Left lung (tissue), 10 donors: ENCODE measurements around the gene NOP16. TPM values are rescaled to one million over a fixed set of nuclear protein-coding genes. Genes with fewer than 3 reads are reported as not detected.

Source experiments
- ATAC-seq: fragments of 200-7000 bp; cut with Tn5 transposase; one replicate; pipeline ENCODE4 v1.9.1; 2020; ENCODE audit warnings: moderate library complexity
- DNase-seq, 4 donors: peaks; one replicate each; pipeline ENCODE4 v3.0.0-alpha.2; 2013 to 2020
- H3K27ac ChIP-seq, 2 donors: fragments of 200-600 bp; sonication (generic) in 1 of 2; one replicate each; pipeline versions ENCODE4 v1.5.0 to v1.8.0; 2020 to 2021
- H3K27me3 ChIP-seq, 2 donors: fragments of 200-600 bp; sonication (generic) in 1 of 2; one replicate each; pipeline versions ENCODE4 v1.5.0 to v1.8.0; 2020 to 2021
- H3K36me3 ChIP-seq, 2 donors: fragments of 200-600 bp; sonication (generic) in 1 of 2; one replicate each; pipeline versions ENCODE4 v1.5.0 to v1.8.0; 2020 to 2021
- H3K4me1 ChIP-seq, 2 donors: fragments of 200-600 bp; one replicate each; pipeline ENCODE4 v1.8.0; 2021
- H3K4me3 ChIP-seq, 2 donors: fragments of 200-600 bp; sonication (generic) in 1 of 2; one replicate each; pipeline versions ENCODE4 v1.5.0 to v1.8.0; 2020 to 2021; ENCODE audit warnings: mild to moderate bottlenecking in 1 of 2
- H3K9me3 ChIP-seq, 2 donors: fragments of 200-600 bp; sonication (generic) in 1 of 2; one replicate each; pipeline versions ENCODE4 v1.5.0 to v1.8.0; 2020 to 2021
- CTCF ChIP-seq, 2 donors: fragments of 200-600 bp; sonication (generic) in 1 of 2; IDR thresholded peaks; one replicate each; pipeline versions ENCODE4 v1.5.0 to v1.8.0; 2021; ENCODE audit warnings: antibody characterized with exemption in 2 of 2
- intact Hi-C, 2 donors: fragments of 100-400 bp; cut with DNase I; formaldehyde crosslinking; loops; one replicate each; pipeline versions ENCODE4 v1.11.2 to v1.14.2; 2022
- microRNA-seq, 2 donors: library from miRNA; unstranded; fragments of <30 nt; microRNA quantifications; one replicate each; pipeline ENCODE4, GENCODE V29; 2019
- polyA plus RNA-seq, 6 donors: library from polyadenylated mRNA; unstranded; fragments of 120-200 nt; gene quantifications; one replicate each; pipeline ENCODE4 v1.2.1, GENCODE V29; 2013; ENCODE audit not compliant: insufficient read length in 6 of 6
- total RNA-seq, 2 donors: library from RNA; stranded (reverse); fragmentation: NEBNext Ultra II Directional; extraction: Animal tissue kit (Norgen Biotek cat#: 25700); gene quantifications; one replicate each; pipeline ENCODE4 v1.2.1, GENCODE V29; 2021
- donor health status: DM: no; HTN: yes; CAD: no.
- donor health status: DM: no; HTN: no; CAD: no.

NOP16 gene
- total and polyA plus RNA-seq, 8 donors, result 14.9 to 34.8 (median 29.1) TPM

- H3K36me3 ChIP-seq, result peaks cover 0 to 29% of the 10 kb centered on the region in 2 donors
- no peak for TF ChIP-seq CTCF (IDR thresholded peaks at IDR 0.05)
- ATAC-seq (no peak), DNase-seq (no peak)
- no peaks in the 10 kb centered on the region for H3K4me1 ChIP-seq
- no peak overlapping the region for H3K27ac ChIP-seq
- no peak overlapping the region for H3K4me3 ChIP-seq
- no peaks in the 10 kb centered on the region for H3K27me3 ChIP-seq
- H3K9me3 ChIP-seq, result no peaks in the 10 kb centered on the region
- intact Hi-C loops, result no loop called here
Observed at GRCh38 chr5:176339304-176339703, 49.1 kb downstream of the NOP16 start.

GRCh38 chr5:176337913-176338312 lies 50.5 kb downstream of the NOP16 start:
- Histone ChIP-seq H3K27me3 (no peaks in the 10 kb centered on the region), H3K36me3 (peaks cover 0 to 29% of the 10 kb centered on the region in 2 donors), H3K4me1 (no peaks in the 10 kb centered on the region), H3K9me3 (peaks cover 0 to 5% of the 10 kb centered on the region in 2 donors), H3K27ac (no peak overlapping the region), H3K4me3 (no peak overlapping the region)
- intact Hi-C loops, result no loop called here
- ATAC-seq (no peak), DNase-seq (no peak)
- TF ChIP-seq CTCF (IDR thresholded peaks at IDR 0.05), result no peak

GRCh38 chr5:176334031-176334770 lies 54.2 kb downstream of the NOP16 start:
- peaks cover 0 to 5% of the 10 kb centered on the region in 2 donors for H3K9me3 ChIP-seq
- H3K27ac ChIP-seq, result no peak overlapping the region
- DNase-seq (no peak), ATAC-seq (no peak)
- H3K4me3 ChIP-seq, result no peak overlapping the region
- TF ChIP-seq CTCF (IDR thresholded peaks at IDR 0.05), result no peak
- H3K27me3 ChIP-seq, result no peaks in the 10 kb centered on the region
- intact Hi-C loops, result no loop called here
- H3K4me1 ChIP-seq, result no peaks in the 10 kb centered on the region
- peaks cover 0 to 29% of the 10 kb centered on the region in 2 donors for H3K36me3 ChIP-seq

Small RNAs within 50 kb of the gene (microRNA-seq; reads per million reads assigned to microRNA genes)
- gene MIR1271, result 2.2 to 4.4 reads per million in 2 donors

Other genes starting within 250 kb of the NOP16 start
- 10 to 100 TPM; 13.4 to 14.7 TPM for gene SIMC1, start 150.2 kb downstream of the NOP16 start, total RNA-seq
- gene SIMC1, start 150.2 kb downstream of the NOP16 start, polyA plus RNA-seq, result 10 to 100 TPM; 24.9 to 31.3 (median 28.1) TPM
- gene KIAA1191, start 26.8 kb downstream of the NOP16 start, total RNA-seq, result 10 to 100 TPM; 74.5 to 91.7 TPM
- gene KIAA1191, start 26.8 kb downstream of the NOP16 start, polyA plus RNA-seq, result 100 to 1,000 TPM; 146 to 165 (median 162) TPM
- 1 to 10 TPM; 6.0 to 8.2 TPM for gene ARL10, start 23.1 kb downstream of the NOP16 start, total RNA-seq
- 10 to 100 TPM; 16.5 to 20.1 (median 18.6) TPM for gene ARL10, start 23.1 kb downstream of the NOP16 start, polyA plus RNA-seq
- 100 to 1,000 TPM in 1 of 2 donors, 10 to 100 TPM in 1; 83.3 to 109 TPM for gene HIGD2A, start 153 bp upstream of the NOP16 start, total RNA-seq
- gene HIGD2A, start 153 bp upstream of the NOP16 start, polyA plus RNA-seq, result 100 to 1,000 TPM in 2 of 6 donors, 10 to 100 TPM in 4; 77.7 to 110 (median 88.8) TPM
- gene CLTB, start 27.9 kb upstream of the NOP16 start, total RNA-seq, result 100 to 1,000 TPM in 1 of 2 donors, 10 to 100 TPM in 1; 92.1 to 128 TPM
- 10 to 100 TPM; 41.0 to 58.2 (median 46.6) TPM for gene CLTB, start 27.9 kb upstream of the NOP16 start, polyA plus RNA-seq
- gene FAF2, start 59.8 kb upstream of the NOP16 start, total RNA-seq, result 10 to 100 TPM; 33.9 to 39.1 TPM
- gene FAF2, start 59.8 kb upstream of the NOP16 start, polyA plus RNA-seq, result 10 to 100 TPM; 49.1 to 54.4 (median 51.9) TPM
- 10 to 100 TPM; 37.6 to 42.2 TPM for gene RNF44, start 148.8 kb upstream of the NOP16 start, total RNA-seq
- gene RNF44, start 148.8 kb upstream of the NOP16 start, polyA plus RNA-seq, result 10 to 100 TPM; 37.9 to 61.7 (median 48.2) TPM
- under 1 TPM in 1 of 2 donors, not detected in 1; 0.26 TPM for gene CDHR2, start 160.7 kb upstream of the NOP16 start, total RNA-seq
- gene CDHR2, start 160.7 kb upstream of the NOP16 start, polyA plus RNA-seq, result under 1 TPM; 0.18 to 0.92 (median 0.46) TPM
- gene GPRIN1, start 221.6 kb upstream of the NOP16 start, total RNA-seq, result 1 to 10 TPM; 2.1 to 2.6 TPM
- gene GPRIN1, start 221.6 kb upstream of the NOP16 start, polyA plus RNA-seq, result 1 to 10 TPM in 4 of 6 donors, under 1 TPM in 2; 0.70 to 1.4 (median 1.1) TPM
- not detected for gene SNCB, start 241.9 kb upstream of the NOP16 start, total RNA-seq
- under 1 TPM; 0.21 to 0.68 (median 0.42) TPM for gene SNCB, start 241.9 kb upstream of the NOP16 start, polyA plus RNA-seq
- not detected for gene EIF4E1B, start 242.1 kb upstream of the NOP16 start, total RNA-seq
- gene EIF4E1B, start 242.1 kb upstream of the NOP16 start, polyA plus RNA-seq, result under 1 TPM in 3 of 6 donors, not detected in 3; 0.07 to 0.10 (median 0.08) TPM